ENCODE results near the gene TGFBR3. TPM values are rescaled to one million over a fixed set of nuclear protein-coding genes. Genes with fewer than 3 reads are reported as not detected.

The TGFBR3 gene
- total RNA-seq, 1 donor = 118 TPM

GRCh38 chr1:91731815-91732214 lies 154.1 kb downstream of the TGFBR3 start:
- no peak for TF ChIP-seq CTCF (IDR thresholded peaks at IDR 0.05; ENCODE audit: insufficient read depth, low read length)
- DNase-seq (ENCODE audit: low read depth) = peak; percentile 77
- no peak overlapping the region for H3K4me3 ChIP-seq (ENCODE audit: low read depth, low read length)

GRCh38 chr1:91730801-91731732 lies 154.9 kb downstream of the TGFBR3 start:
- H3K4me3 ChIP-seq (ENCODE audit: low read depth, low read length) = no peak overlapping the region
- peak; percentile 51 for DNase-seq (ENCODE audit: low read depth)
- no peak for TF ChIP-seq CTCF (IDR thresholded peaks at IDR 0.05; ENCODE audit: insufficient read depth, low read length)

GRCh38 chr1:91729621-91730358 lies 156.2 kb downstream of the TGFBR3 start:
- DNase-seq (ENCODE audit: low read depth) = no peak
- no peak for TF ChIP-seq CTCF (IDR thresholded peaks at IDR 0.05; ENCODE audit: insufficient read depth, low read length)
- H3K4me3 ChIP-seq (ENCODE audit: low read depth, low read length) = no peak overlapping the region

- peak; percentile 75 for DNase-seq (ENCODE audit: low read depth)
- no peak overlapping the region for H3K4me3 ChIP-seq (ENCODE audit: low read depth, low read length)
- TF ChIP-seq CTCF (IDR thresholded peaks at IDR 0.05; ENCODE audit: insufficient read depth, low read length) = no peak
Observed at GRCh38 chr1:91727763-91728162, 158.2 kb downstream of the TGFBR3 start.

GRCh38 chr1:91725989-91726721 lies 159.8 kb downstream of the TGFBR3 start:
- TF ChIP-seq CTCF (IDR thresholded peaks at IDR 0.05; ENCODE audit: insufficient read depth, low read length) = no peak
- peak; percentile 88 for DNase-seq (ENCODE audit: low read depth)
- H3K4me3 ChIP-seq (ENCODE audit: low read depth, low read length) = no peak overlapping the region

- no peak for TF ChIP-seq CTCF (IDR thresholded peaks at IDR 0.05; ENCODE audit: insufficient read depth, low read length)
- DNase-seq (ENCODE audit: low read depth) = no peak
- H3K4me3 ChIP-seq (ENCODE audit: low read depth, low read length) = no peak overlapping the region
Observed at GRCh38 chr1:91725618-91725988, 160.3 kb downstream of the TGFBR3 start.
